ENCODE data around the gene DNASE1L3. TPM values are rescaled to one million over a fixed set of nuclear protein-coding genes. Genes with fewer than 3 reads are reported as not detected.

DNASE1L3 gene
- total and polyA plus RNA-seq, 2 of the 8 experiments (the other 6 are each of a cell fraction or from before 2014, with no cell fraction given): not detected

GRCh38 chr3:58223855-58224254 is 13.1 kb upstream of the DNASE1L3 start:
- FAIRE-seq: no peak
- Histone ChIP-seq H3K18ac (ENCODE audit: extremely low read depth, low read length) (no peak overlapping the region), H2BK5ac (ENCODE audit: low read depth, low read length) (no peak overlapping the region), H3K4ac (replicated peaks; ENCODE audit: insufficient read length, low read depth, low read length) (no peak overlapping the region), H4K91ac (replicated peaks; ENCODE audit: insufficient read length, low read length) (no peak overlapping the region), H3K14ac (ENCODE audit: insufficient read length) (no peak overlapping the region), H4K20me1 (replicated peaks in 1 of 2; ENCODE audit: control insufficient read depth in 1 of 2, insufficient read depth in 2 of 2, low read length in 2 of 2) (no peaks in the 10 kb centered on the region), H3K36me3 (ENCODE audit: control insufficient read depth in 2 of 4, insufficient read depth in 4 of 4, low read length in 3 of 4) (no peaks in the 10 kb centered on the region), H4K5ac (ENCODE audit: insufficient read length, low read depth, low read length) (no peak overlapping the region), H3K23me2 (ENCODE audit: low read depth, low read length) (no peaks in the 10 kb centered on the region), H2BK120ac (replicated peaks; ENCODE audit: low read depth, low read length) (no peak overlapping the region), H2AK5ac (ENCODE audit: low read depth, low read length) (no peak overlapping the region), H2BK15ac (ENCODE audit: low read length) (no peak overlapping the region), H3K9ac (replicated peaks in 1 of 4; ENCODE audit: extremely low read depth in 1 of 4, low read depth in 3 of 4, low read length in 3 of 4) (no peak overlapping the region), H3K4me2 (ENCODE audit: insufficient read depth in 1 of 2, low read depth in 2 of 2, low read length in 2 of 2) (no peak overlapping the region), H3K79me1 (ENCODE audit: low read depth, low read length) (no peaks in the 10 kb centered on the region), H2AFZ (ENCODE audit: low read length) (no peak overlapping the region), H3K27me3 (replicated peaks in 1 of 4; ENCODE audit: control insufficient read depth in 3 of 4, extremely low read depth in 1 of 4, insufficient read depth in 3 of 4, low read length in 3 of 4) (no peaks in the 10 kb centered on the region), H3K9me3 (ENCODE audit: insufficient read depth in 2 of 2, low read depth in 1 of 2, low read length in 1 of 2) (no peaks in the 10 kb centered on the region), H3K4me3 (ENCODE audit: extremely low read depth in 1 of 4, insufficient read depth in 2 of 4, low read depth in 3 of 4, low read length in 4 of 4) (no peak overlapping the region), H3K79me2 (ENCODE audit: control insufficient read depth in 1 of 2, insufficient read depth in 2 of 2, low read length in 2 of 2) (no peaks in the 10 kb centered on the region), H3K56ac (replicated peaks; ENCODE audit: insufficient read length, low read depth, low read length) (no peak overlapping the region), H3K27ac (ENCODE audit: low read depth, low read length) (no peak overlapping the region), H4K8ac (ENCODE audit: extremely low read depth, insufficient read depth, low read length) (no peak overlapping the region), H2BK20ac (ENCODE audit: low read length) (no peak overlapping the region), H2BK12ac (ENCODE audit: low read depth, low read length) (no peak overlapping the region), H3K4me1 (replicated peaks in 1 of 4; ENCODE audit: control insufficient read depth in 3 of 4, insufficient read depth in 4 of 4, low read length in 3 of 4) (no peaks in the 10 kb centered on the region), H3K23ac (ENCODE audit: insufficient read length) (no peak overlapping the region)
- WGBS, 2 experiments (ENCODE audit: extremely low coverage in 1 of 2, insufficient coverage in 1 of 2, insufficient read length in 1 of 2, insufficient replicate concordance in 2 of 2, low coverage in 1 of 2, low lambda C conversion rate in 2 of 2, missing lambda C conversion rate in 1 of 2): 94% methylated on average over 4 of the region's 4 CpGs; no CpG with 5 or more reads in 1 of the 2 experiments
- ChIA-PET POLR2A (ENCODE audit: partially characterized antibody) (interaction anchor here (0.7 kb wide), 1 partner anchor 10 kb away, joined by 3 read pairs; no protein-coding TSS in a partner anchor), CTCF (ENCODE audit: partially characterized antibody) (interaction anchor here (1.0 to 2.8 kb wide), 13 partner anchors 9 to 204 kb away, joined by 3 to 9 read pairs (median 5); partner anchors contain the start of genes HTD2 and RPP14)
- no peak for TF ChIP-seq CHD2 (IDR thresholded peaks at IDR 0.05; ENCODE audit: low read length)
- TF ChIP-seq KDM5A (IDR thresholded peaks at IDR 0.05; ENCODE audit: low read length): no peak
- no peak for TF ChIP-seq MAFK (IDR thresholded peaks at IDR 0.05; ENCODE audit: low read depth, low read length)
- TF ChIP-seq PHF8 (conservative IDR thresholded peaks at IDR 0.05; ENCODE audit: low read depth, low read length): no peak
- TF ChIP-seq SIN3A (conservative IDR thresholded peaks at IDR 0.05 in 1 of 2, IDR thresholded peaks at IDR 0.05 in 1 of 2; ENCODE audit: low read depth in 1 of 2, low read length in 2 of 2): no peak
- TF ChIP-seq RBBP5 (IDR thresholded peaks at IDR 0.05; ENCODE audit: borderline replicate concordance, low read depth, low read length): no peak
- TF ChIP-seq EP300 (IDR thresholded peaks at IDR 0.05; ENCODE audit: borderline replicate concordance in 1 of 2, low read depth in 2 of 2, low read length in 2 of 2): no peak
- no peak for TF ChIP-seq BCL11A (IDR thresholded peaks at IDR 0.05; ENCODE audit: low read depth in 2 of 2, low read length in 2 of 2)
- DNase-seq (ENCODE audit: low read depth in 1 of 2, low spot score in 2 of 2): no peak

Data from H1 (cell line).